ENCODE data around the gene PRSS53. TPM values are rescaled to one million over a fixed set of nuclear protein-coding genes. Genes with fewer than 3 reads are reported as not detected.
"Not testable (repeated sequence)": the region's sequence is repeated elsewhere in the genome, so short reads cannot be mapped to it uniquely, and the experiment has no call there.

The PRSS53 gene
- total RNA-seq: 0.48 TPM

DNA sequence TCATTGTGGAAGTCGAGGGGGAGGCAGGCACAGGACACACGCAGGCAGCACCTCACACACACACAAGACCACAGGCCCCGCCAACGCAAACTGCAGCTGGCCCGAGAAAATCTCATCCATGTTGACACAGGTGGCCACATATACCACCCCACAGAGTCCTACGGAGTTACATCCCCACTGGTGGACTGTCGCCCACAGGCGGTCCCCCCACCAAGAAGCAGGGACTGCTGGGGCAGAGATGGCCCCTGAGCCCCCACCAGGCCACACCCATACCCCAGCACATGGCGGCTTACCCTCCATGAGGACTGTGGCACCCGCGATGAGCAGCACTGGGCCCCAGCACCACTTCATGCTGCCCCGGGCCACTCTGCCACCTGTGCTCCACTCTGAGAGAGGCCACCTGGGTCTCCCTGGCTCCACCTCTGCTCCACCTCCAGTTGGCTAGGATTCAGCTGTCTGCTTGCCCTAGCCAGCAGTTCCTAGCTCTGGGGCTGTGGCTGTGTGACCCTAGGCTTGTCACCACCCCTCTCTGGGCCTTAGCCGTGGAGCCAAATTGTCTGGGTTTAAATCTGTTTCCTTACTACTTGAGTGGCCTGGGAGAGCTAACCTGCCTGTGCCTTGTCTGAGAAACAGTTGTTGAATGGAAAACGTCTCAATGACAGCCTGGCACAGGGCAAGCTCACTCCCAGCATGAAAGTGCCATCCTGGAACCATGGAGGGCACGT is at the start of gene PRSS53:
TSS of gene PRSS53 (minus strand) at position 485 of the 725 bp plus-strand sequence. CDS start at position 351, 134 bp downstream.
- ATAC-seq: no peak

GRCh38 chr16:31136822-31137499 is 48.2 kb upstream of the PRSS53 start:
- not testable (repeated sequence) for ATAC-seq

DNA sequence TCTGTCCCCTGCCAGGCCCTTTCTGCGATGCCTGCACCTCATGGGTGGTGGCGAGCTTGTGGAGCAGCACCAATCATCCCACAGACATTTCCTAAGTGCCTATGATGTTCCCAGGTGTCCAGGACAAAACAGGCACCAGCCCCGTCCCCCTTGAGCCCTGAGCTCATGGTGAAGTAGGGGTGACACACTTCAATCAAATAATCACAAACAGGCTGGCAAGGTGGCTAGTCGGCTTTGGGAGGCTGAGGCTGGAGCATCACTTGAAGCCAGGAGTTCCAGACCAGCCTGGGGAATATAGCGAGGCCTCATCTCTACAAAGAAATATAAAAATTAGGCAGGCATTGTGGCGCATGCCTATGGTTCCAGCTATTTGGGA is 47.5 kb upstream of the PRSS53 start:
- ATAC-seq: no peak

GRCh38 chr16:31135535-31136286 is 47.0 kb upstream of the PRSS53 start, which contains the start of gene PRSS8:
TSS of gene PRSS8 (minus strand) at chr16:31135727. CDS start at chr16:31135498, 229 bp downstream.
- peak; percentile 74 for ATAC-seq

DNA sequence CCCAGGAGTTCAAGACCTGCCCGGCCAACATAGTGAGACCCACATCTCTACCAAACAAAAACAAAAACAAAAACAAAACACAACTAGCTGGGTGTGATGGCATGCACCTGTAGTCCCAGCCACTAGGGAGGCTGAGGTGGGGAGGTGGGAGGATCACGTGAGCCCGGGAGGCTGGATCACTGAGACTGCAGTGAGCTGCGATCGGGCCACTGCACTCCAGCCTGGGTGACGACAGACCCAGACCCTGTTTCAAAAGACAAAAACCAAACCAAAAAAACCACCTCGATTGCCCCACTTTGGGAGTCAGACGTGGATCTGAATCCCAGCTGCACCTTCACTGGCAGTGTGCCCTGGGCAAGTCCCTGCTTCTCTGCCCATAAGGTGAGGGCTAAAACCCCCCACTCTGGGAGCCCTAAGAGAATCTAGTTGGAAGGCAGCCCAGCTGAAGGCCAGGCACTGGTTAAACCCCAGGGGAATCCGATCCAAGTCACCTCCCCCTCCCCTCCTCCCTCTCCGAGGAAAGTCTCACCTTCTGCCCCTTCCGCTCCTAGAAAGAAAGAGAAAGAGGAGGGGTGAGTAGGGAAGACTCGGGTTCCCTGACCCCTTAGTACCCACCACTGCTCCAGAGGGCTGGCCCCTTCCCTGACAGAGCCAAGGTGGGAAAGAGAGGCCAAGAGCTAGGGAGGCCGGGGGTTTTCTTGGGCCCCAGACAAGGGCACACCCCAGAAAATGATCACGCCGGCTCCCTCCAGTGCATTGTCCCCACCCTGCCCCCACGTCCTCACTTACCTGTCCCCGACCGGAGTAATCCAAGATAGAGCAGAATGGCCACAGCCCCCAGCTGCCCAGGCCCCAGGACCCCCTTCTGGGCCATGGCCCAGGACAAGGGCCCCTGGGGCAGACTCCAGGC is 46.1 kb upstream of the PRSS53 start:
- peak; percentile 30 for ATAC-seq

DNA sequence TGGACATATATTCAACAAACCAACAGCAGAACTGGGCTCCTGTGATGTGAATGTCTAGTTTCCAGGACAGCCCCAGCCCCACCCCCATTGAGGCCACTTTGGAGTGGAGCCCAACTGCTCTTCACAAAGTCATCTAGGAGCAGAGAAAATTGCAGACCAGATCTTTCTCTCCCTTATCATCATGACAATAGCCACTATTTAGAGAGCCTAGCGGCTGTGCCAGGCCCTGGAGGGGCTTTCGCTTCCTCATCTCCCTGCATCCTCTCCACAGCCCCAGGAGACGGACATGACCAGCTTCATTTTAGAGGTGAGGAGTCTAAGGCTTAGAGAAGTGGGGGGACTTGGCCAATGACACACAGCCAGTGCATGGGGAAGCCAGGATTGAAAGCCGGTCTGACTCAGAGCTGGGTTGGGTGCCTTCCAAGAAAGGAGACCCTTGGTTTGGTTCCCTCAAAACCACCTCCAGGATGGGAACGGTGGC is 45.4 kb upstream of the PRSS53 start:
- no peak for ATAC-seq

DNA sequence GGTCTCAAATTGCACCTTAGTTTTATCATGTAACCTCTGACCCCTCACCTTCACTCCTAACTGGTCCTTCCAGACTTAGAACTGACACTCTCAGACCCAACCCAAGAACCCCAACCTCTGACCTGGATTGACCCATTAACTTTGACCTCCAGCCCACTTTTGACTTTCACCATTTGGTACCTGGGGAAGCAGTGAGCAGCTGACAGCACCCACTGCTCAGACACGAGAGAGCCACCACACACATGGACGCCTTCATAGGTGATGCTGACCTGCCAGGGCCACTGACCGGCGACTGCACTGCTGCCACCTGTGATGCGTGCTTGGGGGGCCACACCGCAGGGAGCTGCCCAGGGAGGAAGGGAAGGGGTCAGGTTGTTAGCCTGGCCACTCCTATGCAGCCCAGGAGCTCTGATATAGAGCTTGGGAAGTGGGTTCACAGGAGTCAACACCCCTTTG is 44.3 kb upstream of the PRSS53 start:
- no peak for ATAC-seq

DNA sequence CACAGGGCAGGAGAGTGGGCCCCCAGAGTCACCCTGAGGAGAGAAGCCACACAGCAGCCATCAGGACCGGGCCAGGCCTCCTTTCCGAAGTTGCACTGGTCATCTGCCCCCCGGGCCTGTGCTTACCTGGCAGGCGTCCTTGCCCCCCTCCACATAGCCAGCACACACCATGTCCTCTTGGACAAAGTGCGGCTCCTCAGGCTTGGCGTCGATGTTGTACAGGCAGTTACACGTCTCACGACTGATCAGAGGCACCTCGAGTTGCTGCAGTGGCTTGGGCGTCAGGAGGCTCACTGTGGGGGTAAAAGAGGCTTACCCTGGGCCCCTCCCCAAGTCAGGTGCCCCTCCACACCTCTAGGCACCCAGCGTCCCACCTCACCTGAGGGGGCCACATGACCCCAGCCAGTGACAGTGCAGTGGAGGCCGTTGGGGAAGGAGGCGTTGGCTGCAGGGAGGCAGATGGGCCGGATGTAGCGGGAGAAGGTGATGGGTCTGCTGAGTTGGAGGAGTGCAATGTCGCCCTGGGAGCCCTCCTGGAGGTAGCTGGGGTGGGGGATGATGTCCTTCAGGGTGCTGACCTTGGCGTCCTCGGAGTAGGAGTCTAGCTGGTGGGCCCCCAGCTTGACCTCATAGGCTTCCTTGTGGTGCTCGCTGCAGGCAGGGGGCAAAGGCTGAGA is 43.7 kb upstream of the PRSS53 start:
- no peak for ATAC-seq

GRCh38 chr16:31131841-31132271 is 43.1 kb upstream of the PRSS53 start:
- ATAC-seq: peak; percentile 15

GRCh38 chr16:31131416-31131815 is 42.7 kb upstream of the PRSS53 start:
- no peak for ATAC-seq

DNA sequence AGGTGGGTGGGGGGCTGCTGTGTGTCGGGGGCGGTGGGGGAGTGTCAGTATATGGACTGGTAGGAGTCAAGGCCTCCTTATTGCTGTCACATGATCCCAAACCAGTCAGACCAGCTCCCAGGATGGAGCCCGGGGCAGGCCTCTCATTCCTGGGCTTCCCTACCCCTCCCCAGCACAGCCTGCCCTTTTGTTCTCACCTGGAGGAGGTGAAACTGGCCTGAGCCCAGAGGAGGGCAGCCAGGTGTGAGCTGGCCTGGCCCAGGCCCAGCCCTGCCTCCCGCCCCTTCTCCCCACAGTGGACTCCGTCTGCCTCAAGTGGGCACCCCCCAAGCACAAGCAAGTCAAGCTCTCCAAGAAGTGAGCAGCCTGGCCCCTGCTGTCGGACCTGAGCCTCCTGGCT is 42.2 kb upstream of the PRSS53 start:
- peak; percentile 74 for ATAC-seq

DNA sequence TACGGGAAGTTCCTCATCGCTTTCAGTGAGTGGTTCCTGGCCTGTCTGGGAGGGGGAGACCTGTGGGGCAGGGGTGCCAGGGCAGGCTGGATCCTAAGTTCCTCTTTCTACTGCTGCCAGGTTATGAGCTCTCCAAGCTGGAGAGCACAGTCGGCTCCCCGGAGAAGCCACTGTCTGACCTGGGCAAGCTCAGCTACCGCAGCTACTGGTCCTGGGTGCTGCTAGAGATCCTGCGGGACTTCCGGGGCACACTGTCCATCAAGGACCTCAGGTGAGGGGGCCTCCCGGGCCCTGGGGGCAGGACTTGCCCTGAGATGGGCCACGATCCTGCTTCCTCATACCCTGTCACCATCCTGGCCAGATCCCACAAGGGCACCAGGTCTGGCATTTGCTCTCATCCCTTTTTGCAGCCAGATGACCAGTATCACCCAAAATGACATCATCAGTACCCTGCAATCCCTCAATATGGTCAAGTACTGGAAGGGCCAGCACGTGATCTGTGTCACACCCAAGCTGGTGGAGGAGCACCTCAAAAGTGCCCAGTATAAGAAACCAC is 41.7 kb upstream of the PRSS53 start:
- peak; percentile 5 for ATAC-seq

DNA sequence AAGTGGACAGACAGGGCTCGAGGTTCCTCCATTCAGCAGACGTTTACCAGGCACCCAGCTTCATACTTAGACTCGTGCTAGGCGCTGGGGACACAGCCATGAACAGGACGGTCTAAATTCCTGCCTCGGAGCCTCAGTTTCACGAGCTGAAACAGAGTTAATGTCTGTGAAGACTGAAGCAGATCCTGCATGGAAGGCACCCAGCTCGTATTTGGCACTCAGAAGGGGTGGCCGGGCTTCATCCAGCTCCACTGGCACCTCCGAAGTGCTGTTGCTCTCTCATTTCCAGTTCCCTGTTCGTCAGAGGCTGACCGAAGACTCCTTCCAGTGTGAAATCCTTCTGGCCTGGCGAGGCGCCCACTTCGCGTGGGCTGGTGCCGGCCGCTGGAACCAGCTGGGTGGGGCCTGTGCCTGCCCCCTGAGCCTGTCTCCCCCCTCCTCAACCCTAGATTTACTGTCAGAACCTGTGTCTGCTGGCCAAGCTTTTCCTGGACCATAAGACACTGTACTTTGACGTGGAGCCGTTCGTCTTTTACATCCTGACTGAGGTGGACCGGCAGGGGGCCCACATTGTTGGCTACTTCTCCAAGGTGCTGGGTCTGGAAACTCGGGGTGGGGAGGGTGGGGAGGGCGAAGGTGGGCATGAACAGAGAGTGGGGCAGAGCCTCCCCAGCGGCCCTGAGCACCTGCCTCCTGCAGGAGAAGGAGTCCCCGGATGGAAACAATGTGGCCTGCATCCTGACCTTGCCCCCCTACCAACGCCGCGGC is 41.0 kb upstream of the PRSS53 start:
- no peak for ATAC-seq

DNA sequence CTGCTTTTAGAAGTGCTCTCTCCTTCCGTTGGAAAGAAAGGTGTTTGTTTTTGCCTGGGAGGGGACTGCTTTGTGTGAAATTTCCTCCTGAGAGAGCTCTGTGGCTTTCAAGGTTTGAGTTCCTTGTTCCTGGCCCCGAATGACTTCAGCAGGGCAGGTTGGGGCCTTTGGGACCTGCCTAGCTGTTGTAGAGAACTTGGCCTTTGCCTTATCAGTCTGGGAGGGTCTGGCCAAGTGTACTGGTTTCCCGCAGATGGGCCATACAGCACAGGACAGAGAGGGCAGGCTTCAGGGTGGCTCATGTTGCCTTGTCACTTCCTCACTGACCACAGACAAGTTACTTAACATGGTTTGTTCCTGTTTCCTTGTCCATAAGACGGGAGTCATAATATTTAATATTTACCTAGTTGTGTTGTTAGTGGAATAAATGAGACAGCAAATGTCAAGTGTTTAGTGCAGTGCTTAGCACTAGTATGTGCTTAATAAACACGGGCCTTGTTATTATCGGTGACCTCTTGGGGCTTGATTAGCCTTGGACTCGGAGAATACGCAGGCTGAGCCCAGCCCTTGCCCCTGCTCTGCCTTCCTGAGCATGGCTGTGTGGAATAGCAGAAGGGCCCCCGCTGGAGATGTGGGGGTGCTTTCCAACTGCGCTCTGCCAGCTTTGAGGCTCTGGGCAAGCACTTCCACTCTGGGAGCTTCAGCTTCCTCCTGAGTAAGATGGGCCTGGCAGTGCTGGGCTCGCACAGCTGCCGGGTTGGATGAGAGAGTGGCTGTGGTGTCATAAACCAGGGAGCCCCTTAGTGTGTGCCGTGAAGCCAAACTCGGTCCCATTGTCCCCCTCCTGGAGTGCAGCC is 40.2 kb upstream of the PRSS53 start:
- peak; percentile 18 for ATAC-seq

DNA sequence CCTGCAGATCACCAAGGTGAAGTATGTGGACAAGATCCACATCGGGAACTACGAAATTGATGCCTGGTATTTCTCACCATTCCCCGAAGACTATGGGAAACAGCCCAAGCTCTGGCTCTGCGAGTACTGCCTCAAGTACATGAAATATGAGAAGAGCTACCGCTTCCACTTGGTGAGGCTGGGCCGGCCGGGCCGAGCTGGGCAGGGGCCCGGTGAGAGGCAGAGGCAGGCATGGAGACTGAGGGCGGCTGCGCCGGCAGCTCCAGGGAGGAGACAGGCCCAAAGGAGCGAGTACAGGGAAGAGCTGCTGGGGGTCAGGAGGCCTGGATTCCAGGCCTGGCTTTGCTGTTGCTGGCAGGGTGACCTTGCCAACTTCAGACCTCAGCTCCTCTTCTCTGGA is 38.4 kb upstream of the PRSS53 start:
- ATAC-seq: no peak

GRCh38 chr16:31125844-31126243 is 37.1 kb upstream of the PRSS53 start:
- no peak for ATAC-seq

DNA sequence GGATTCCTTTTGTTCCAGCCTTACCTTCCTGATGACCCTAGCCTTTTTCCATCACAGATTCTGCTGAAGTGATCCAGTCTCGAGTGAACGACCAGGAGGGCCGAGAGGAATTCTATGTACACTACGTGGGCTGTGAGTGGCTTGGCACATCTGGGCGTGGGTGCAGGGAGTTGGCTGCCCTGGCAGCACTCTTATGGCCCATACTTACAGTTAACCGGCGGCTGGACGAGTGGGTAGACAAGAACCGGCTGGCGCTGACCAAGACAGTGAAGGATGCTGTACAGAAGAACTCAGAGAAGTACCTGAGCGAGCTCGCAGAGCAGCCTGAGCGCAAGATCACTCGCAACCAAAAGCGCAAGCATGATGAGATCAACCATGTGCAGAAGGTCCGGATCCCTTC is 31.4 kb upstream of the PRSS53 start:
- no peak for ATAC-seq

GRCh38 chr16:31118223-31119155 is 29.7 kb upstream of the PRSS53 start:
- peak; percentile 68 for ATAC-seq
